NT2/D1 (cell line): Measurements from ENCODE around the gene ZNF727.
"Not testable (repeated sequence)": the region's sequence is repeated elsewhere in the genome, so short reads cannot be mapped to it uniquely, and the experiment has no call there.

Experiments used
- SUZ12 ChIP-seq: IDR thresholded peaks from 2 replicates; pipeline ENCODE4 v1.6.1; 2011; ENCODE audit not compliant: insufficient read length, insufficient read depth; ENCODE audit errors: extremely low read depth
- YY1 ChIP-seq: IDR thresholded peaks from 2 replicates; pipeline ENCODE4 v1.6.1; 2011; ENCODE audit not compliant: insufficient read length, insufficient read depth
- ZNF274 ChIP-seq: IDR thresholded peaks from 2 replicates; pipeline ENCODE4 v1.6.1; 2011; ENCODE audit warnings: mild to moderate bottlenecking, low read depth, low read length

GRCh38 chr7:64015496-64015895 is 29.7 kb upstream of the ZNF727 start:
- peak; percentile 72 for TF ChIP-seq ZNF274
- TF ChIP-seq YY1, SUZ12: not testable (repeated sequence)
